Right ventricle myocardium superior (tissue), 1 donor: ENCODE data around the gene RRP15. TPM values are rescaled to one million over a fixed set of nuclear protein-coding genes. Genes with fewer than 3 reads are reported as not detected.

ENCODE experiments used
- ATAC-seq: fragments of 200-7000 bp; cut with Tn5 transposase; one replicate; pipeline ENCODE4 v1.9.1; 2020; ENCODE audit warnings: mild to moderate bottlenecking; ENCODE audit not compliant: poor library complexity
- DNase-seq: peaks from one replicate; pipeline ENCODE4 v3.0.0-alpha.2; 2020
- intact Hi-C: fragments of 100-400 bp; cut with DNase I; formaldehyde crosslinking; loops from one replicate; pipeline ENCODE4 v1.11.2; 2022
- total RNA-seq: library from RNA; stranded (reverse); fragmentation: NEBNext Ultra II Directional; extraction: Animal tissue kit (Norgen Biotek cat#: 25700); gene quantifications from one replicate; pipeline ENCODE4 v1.2.1, GENCODE V29; 2021
- donor health status: DM: no; HTN: yes; CAD: no; lungs with severe emphysema.

The RRP15 gene
- total RNA-seq, 1 donor from 2014 or later: 21.7 TPM

GRCh38 chr1:218350801-218351266, 65.7 kb downstream of the RRP15 start:
- no peak for ATAC-seq
- intact Hi-C loops: no loop called here
- no peak for DNase-seq

- intact Hi-C loops: no loop called here
- DNase-seq (no peak), ATAC-seq (peak; percentile 49)
These were observed 66.4 kb downstream of the RRP15 start for GRCh38 chr1:218351391-218352074.

GRCh38 chr1:218352075-218352438, 67.0 kb downstream of the RRP15 start:
- DNase-seq (no peak), ATAC-seq (no peak)
- intact Hi-C loops: no loop called here

- DNase-seq (no peak), ATAC-seq (no peak)
- intact Hi-C loops: no loop called here
These were observed 68.6 kb downstream of the RRP15 start for GRCh38 chr1:218353656-218354055.

- DNase-seq: no peak
- no peak for ATAC-seq
- intact Hi-C loops: no loop called here
These were observed 70.2 kb downstream of the RRP15 start for GRCh38 chr1:218355278-218355677.

GRCh38 chr1:218357211-218357892, 72.3 kb downstream of the RRP15 start:
- intact Hi-C loops: no loop called here
- DNase-seq (no peak), ATAC-seq (peak; percentile 38)

- DNase-seq (no peak), ATAC-seq (no peak)
- intact Hi-C loops: no loop called here
These were observed 72.8 kb downstream of the RRP15 start for GRCh38 chr1:218357893-218358232.

GRCh38 chr1:218361298-218362065, 76.4 kb downstream of the RRP15 start:
- DNase-seq (no peak), ATAC-seq (no peak)
- intact Hi-C loops: loop anchor here (10.0 kb wide), 1 partner anchor 153 kb away; no protein-coding TSS in a partner anchor

- DNase-seq (no peak), ATAC-seq (no peak)
- intact Hi-C loops: loop anchor here (10.0 kb wide), 1 partner anchor 152 kb away; no protein-coding TSS in a partner anchor
These were observed 77.5 kb downstream of the RRP15 start for GRCh38 chr1:218362418-218363076.

- intact Hi-C loops: loop anchor here (10.0 kb wide), 1 partner anchor 152 kb away; no protein-coding TSS in a partner anchor
- DNase-seq (no peak), ATAC-seq (no peak)
These were observed 78.0 kb downstream of the RRP15 start for GRCh38 chr1:218363141-218363540.

- DNase-seq (no peak), ATAC-seq (no peak)
- intact Hi-C loops: loop anchor here (10.0 kb wide), 1 partner anchor 151 kb away; no protein-coding TSS in a partner anchor
These were observed 79.1 kb downstream of the RRP15 start for GRCh38 chr1:218364028-218364710.

- DNase-seq: no peak
- ATAC-seq: peak; percentile 32
- intact Hi-C loops: loop anchor here (10.0 kb wide), 1 partner anchor 149 kb away; no protein-coding TSS in a partner anchor
These were observed 80.3 kb downstream of the RRP15 start for GRCh38 chr1:218365226-218365999.

GRCh38 chr1:218366322-218367052, 81.4 kb downstream of the RRP15 start:
- ATAC-seq (no peak), DNase-seq (no peak)
- intact Hi-C loops: loop anchor here (10.0 kb wide), 1 partner anchor 148 kb away; no protein-coding TSS in a partner anchor

- ATAC-seq: no peak
- no peak for DNase-seq
- intact Hi-C loops: loop anchor here (10.0 kb wide), 1 partner anchor 148 kb away; no protein-coding TSS in a partner anchor
These were observed 82.0 kb downstream of the RRP15 start for GRCh38 chr1:218367118-218367517.

- DNase-seq (no peak), ATAC-seq (no peak)
- intact Hi-C loops: loop anchor here (10.0 kb wide), 1 partner anchor 146 kb away; no protein-coding TSS in a partner anchor
These were observed 83.6 kb downstream of the RRP15 start for GRCh38 chr1:218368686-218369085.

GRCh38 chr1:218369688-218370511, 84.8 kb downstream of the RRP15 start:
- intact Hi-C loops: loop anchor here (10.0 kb wide), 1 partner anchor 145 kb away; no protein-coding TSS in a partner anchor
- ATAC-seq: peak; percentile 60

More at GRCh38 chr1:218369688-218370511, 84.8 kb downstream of the RRP15 start:
- DNase-seq: no peak
